GM12872 (cell line): ENCODE measurements around the gene CFDP1.

ENCODE experiments used
- CTCF ChIP-seq: IDR thresholded peaks from 3 replicates; pipeline ENCODE4 v1.5.1; 2011; ENCODE audit warnings: low read depth, mild to moderate bottlenecking, low read length, moderate library complexity; ENCODE audit not compliant: insufficient read depth

CFDP1 gene

GRCh38 chr16:75309899-75310430, 123.3 kb downstream of the CFDP1 start:
- TF ChIP-seq CTCF = no peak

- TF ChIP-seq CTCF = no peak
These were observed 124.1 kb downstream of the CFDP1 start for GRCh38 chr16:75309156-75309555.

- no peak for TF ChIP-seq CTCF
These were observed 125.3 kb downstream of the CFDP1 start for GRCh38 chr16:75308011-75308410.

- TF ChIP-seq CTCF = no peak
These were observed 125.8 kb downstream of the CFDP1 start for GRCh38 chr16:75307506-75307905.

- TF ChIP-seq CTCF = no peak
These were observed 127.1 kb downstream of the CFDP1 start for GRCh38 chr16:75306099-75306762.

- TF ChIP-seq CTCF = no peak
These were observed 127.8 kb downstream of the CFDP1 start for GRCh38 chr16:75305364-75306098.

- no peak for TF ChIP-seq CTCF
These were observed 128.6 kb downstream of the CFDP1 start for GRCh38 chr16:75304521-75305363.
